ENCODE measurements around the gene DOHH.

DNA sequence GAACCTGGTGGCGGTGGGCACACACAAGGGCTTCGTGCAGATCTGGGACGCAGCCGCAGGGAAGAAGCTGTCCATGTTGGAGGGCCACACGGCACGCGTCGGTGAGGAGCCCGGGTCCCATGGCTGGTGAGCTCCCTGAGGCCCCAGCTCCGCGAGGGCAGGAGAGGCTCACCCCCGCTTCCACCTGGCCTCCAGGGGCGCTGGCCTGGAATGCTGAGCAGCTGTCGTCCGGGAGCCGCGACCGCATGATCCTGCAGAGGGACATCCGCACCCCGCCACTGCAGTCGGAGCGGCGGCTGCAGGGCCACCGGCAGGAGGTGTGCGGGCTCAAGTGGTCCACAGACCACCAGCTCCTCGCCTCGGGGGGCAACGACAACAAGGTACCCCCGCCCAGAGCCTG is 31.2 kb upstream of the DOHH start:
- TF ChIP-seq, protein P1, sequence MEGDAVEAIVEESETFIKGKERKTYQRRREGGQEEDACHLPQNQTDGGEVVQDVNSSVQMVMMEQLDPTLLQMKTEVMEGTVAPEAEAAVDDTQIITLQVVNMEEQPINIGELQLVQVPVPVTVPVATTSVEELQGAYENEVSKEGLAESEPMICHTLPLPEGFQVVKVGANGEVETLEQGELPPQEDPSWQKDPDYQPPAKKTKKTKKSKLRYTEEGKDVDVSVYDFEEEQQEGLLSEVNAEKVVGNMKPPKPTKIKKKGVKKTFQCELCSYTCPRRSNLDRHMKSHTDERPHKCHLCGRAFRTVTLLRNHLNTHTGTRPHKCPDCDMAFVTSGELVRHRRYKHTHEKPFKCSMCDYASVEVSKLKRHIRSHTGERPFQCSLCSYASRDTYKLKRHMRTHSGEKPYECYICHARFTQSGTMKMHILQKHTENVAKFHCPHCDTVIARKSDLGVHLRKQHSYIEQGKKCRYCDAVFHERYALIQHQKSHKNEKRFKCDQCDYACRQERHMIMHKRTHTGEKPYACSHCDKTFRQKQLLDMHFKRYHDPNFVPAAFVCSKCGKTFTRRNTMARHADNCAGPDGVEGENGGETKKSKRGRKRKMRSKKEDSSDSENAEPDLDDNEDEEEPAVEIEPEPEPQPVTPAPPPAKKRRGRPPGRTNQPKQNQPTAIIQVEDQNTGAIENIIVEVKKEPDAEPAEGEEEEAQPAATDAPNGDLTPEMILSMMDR (conservative IDR thresholded peaks at IDR 0.05) = no peak
- TF ChIP-seq ZFX (IDR thresholded peaks at IDR 0.05) = no peak

All from C4-2B (cell line).